Fibroblast of peridontal ligament (primary cell): ENCODE measurements around the gene TSPAN32.

Experiments
- DNase-seq: peaks from one replicate; pipeline ENCODE4 v3.0.0-alpha.2; 2010; ENCODE audit errors: extremely low read depth

The TSPAN32 gene

DNA sequence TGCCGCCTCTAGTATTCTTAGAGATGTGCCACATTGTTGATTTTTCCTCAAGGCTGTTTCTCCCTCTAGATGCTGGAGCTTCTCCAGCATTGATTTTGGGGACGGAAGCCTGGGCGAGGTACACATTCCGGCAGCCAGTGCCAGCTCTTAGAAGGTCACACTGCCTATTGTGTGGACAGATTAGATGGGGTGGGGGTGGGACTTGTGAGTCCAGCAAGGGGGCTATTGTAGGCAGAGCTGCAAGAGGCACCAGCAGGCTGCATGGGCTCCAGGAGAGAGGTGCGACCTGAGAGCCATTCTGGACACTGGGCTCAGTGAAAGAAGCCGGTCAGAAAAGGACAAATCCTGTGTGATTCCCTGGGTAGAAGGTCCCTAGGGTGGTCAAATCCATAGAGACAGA, 12.5 kb upstream of the TSPAN32 start:
- no peak for DNase-seq

DNA sequence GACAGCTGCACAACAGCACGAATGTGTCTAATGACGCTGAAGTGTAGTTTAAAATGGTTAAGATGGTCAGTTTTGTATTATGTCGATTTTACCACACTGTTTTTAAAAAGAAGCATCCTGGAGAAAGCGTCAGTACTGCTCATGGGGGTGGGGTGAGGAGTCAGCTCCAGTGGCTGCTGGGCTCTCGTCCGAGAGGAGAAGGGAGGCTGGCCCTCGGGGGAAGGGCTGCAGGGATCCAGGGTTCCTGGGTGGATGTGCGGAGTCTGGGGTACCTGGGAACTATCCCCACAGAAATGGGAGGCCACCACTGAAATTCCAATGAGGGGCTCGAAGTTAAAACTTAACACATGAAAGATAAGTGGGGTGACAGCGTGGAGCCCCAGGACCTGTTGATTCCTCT, 12.0 kb upstream of the TSPAN32 start:
- DNase-seq: no peak

DNA sequence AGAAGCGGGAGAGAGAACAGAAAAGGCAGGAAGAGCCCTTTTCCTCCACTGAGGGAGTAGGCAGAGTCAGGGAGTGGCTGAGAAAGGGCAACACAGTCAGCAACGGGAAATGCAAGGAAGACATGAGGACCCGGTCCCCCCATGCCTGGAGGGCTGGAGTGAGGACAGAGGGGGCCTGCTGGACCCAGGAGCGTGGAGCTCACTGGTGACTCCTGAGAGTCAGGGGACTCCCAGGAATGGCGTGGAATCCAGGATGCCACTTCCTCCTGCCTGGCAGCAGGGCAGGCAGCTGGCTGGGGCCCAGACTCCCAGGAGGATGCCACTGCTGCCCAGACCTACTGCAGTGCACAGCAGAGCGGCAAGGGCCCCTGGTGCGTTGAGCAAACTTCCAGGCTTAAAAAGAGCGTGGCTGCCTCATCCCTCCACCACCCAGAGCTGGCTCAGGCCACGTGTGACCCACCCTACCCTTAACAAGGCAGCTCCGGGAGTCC, 11.4 kb upstream of the TSPAN32 start:
- DNase-seq: no peak

DNA sequence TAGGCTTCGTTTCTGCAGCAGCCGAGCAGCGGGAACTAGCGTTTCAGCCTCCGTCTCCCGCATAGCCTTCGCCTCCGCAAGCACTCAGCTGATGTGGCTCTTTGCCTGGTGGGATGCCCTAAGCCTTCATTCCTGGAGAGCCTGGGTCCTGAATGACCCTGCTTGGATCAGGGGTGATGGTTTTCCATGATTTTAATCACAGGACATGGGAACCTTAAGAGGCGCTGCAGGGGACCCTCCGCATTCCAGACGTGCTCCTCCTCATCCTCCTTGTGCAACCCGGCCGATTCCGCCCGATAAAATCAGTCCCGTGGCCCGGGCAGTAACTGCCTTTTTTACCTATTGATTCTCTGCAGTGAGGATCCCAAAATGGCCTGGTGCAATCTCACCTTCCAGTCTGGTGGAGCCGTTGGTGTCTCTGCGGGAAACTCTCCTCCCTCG, 8.3 kb upstream of the TSPAN32 start:
- no peak for DNase-seq

DNA sequence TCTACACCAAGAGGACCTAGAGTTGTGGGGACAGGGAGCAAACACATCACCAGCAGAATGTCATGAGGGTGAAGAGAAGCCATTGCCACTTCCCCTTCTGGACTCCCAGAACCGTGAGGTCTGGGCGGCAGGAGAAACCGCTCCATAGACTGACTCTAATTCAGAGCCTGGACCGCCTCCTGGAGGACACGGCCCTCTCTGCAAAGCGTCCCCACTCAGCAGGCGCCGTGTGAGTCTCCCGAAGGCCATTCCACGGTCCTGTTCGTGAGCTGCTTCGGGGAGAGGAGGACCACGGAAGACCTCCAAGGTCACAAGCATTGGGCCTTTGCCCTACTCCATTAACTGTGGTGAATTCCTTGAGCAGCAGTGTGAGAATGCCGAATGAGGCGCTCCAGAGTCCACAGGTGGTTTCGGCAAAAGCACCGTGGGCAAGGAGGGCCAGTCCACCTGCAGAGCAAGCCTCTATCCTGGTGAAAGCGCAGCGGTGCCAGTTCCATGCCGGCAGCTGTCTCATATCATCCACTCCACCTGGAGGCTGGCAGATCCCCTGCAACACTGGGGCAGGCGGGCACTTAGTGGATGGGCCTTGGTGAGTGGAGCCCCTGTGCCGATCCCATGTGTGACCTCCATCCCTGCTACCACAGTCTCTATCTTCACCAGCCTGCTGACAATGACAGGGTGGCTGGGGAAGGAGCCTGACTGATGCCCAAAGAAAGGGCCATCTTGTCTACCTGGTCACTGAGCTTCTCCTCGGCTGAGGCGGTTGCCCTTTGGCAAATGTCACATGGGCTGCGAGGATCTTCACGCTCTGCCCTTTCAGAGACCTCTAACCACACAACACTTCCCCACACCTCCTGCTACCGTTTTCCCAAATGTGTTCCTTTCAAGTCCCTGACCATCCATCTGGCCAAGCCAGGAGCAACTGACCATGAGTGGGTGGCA, 7.6 kb upstream of the TSPAN32 start:
- no peak for DNase-seq

DNA sequence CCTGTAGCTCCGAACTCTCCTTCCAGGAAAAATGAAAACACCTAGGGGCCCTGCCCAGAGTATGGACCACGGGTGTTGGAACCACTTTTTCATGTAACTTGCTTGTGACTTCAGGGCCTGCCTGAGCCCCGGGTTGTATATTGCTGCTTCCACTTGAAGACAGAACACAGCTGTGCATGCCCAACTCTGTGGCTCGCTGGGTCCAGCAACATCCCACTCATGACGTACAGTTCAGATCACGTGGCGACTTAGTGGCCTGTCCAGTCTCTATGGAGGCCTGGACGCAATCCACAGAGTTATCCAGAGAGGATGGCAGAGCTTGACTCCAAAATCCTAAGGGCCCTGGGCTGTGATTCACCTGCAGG, 6.9 kb upstream of the TSPAN32 start:
- DNase-seq: no peak

DNA sequence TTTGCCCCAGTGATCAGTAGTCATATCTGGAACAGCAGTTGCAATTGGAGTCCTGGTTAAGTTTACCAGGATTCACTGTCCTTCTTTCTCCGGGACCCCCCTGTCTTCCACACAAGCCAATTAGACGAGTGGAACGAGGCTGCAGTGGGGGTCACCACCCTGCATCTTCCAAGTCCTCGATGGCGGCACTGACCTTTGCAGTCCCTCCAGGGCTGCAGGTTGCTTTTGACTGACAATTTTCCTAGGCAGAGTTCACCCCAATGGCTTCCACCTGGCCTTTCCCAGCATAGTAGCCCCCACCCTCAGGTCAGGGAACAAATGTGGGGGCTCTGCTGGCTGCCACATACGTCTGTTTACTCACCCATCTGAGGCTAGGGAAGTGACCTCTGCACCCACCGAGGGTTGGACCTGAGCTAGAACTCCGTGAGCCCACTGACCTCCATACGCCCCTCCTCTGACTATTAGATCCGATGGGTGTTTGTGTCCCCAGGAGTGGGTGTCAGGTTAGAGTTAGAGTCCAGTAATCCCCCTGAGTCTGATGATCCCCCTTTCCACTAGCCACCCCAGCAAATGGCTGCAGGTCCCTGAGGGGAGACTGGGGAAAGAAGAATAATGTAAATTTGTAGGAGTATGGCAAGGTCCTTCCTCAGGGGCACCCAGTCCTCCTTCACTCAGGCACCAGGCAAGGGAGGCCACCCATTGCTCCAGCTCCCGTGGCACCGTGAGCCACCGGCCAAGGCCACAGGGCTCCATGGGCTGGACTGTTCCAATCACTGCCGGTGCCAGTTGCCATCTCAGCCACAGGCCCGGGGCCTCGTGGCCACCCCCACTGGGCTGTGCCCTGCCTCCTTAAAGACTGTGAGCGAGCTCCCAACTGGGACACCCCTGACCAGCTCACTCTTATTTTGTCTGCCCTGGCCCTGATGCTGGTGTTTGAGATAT, 5.6 kb upstream of the TSPAN32 start:
- DNase-seq: no peak

DNA sequence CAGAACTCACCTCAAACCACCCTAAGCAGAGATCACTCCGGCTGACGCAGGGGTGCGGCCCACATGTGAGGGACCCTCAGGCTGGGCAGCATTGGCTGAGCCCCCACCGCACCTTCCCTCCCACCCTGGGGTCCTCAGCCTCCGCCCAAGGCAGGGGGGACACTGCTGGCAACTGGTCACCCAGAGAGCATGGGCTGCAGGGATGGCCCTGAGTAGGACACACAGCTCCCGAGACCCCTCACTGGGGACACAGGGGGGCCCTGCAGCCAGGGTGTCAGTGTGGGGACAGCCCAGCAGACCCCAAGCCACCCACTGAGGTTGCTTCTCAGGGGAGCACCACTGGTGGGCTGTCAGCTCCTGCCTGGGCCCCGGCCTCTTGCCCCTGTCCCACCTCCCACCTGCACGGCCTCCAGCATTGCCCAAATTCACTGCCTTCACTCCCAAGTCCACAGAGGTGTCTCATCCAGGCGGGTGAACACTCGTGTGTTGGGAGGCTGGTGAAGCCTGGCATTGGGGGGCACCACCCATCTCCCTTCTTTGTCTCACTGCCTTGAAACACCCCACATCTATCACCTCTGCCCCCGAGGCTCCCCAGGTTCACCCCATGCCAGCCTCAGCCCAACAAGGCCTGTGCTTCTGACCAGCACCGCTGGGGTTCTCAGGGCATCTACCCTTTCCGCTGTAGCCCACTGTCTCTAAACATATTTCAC, 4.7 kb upstream of the TSPAN32 start:
- DNase-seq: no peak

DNA sequence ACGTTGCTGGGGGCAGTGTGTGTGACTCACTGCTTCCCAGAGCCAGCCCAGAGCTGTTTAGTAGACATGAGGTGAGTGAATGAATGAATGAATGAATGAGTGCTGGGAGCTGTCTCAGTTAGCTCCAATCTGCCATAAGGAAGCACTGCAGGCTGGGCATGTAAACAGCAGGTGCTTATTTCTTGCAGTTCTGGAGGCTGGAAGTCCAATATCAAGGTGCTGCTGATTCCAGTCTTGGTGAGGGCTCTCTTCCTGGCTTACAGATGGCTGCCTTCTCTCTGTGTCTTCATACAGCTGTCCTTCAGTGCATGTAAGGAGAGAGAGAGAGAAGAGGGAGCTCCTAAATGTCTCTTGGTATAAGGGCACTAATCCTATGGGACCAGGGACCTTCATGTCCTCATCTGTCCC, 4.2 kb upstream of the TSPAN32 start:
- DNase-seq: no peak

DNA sequence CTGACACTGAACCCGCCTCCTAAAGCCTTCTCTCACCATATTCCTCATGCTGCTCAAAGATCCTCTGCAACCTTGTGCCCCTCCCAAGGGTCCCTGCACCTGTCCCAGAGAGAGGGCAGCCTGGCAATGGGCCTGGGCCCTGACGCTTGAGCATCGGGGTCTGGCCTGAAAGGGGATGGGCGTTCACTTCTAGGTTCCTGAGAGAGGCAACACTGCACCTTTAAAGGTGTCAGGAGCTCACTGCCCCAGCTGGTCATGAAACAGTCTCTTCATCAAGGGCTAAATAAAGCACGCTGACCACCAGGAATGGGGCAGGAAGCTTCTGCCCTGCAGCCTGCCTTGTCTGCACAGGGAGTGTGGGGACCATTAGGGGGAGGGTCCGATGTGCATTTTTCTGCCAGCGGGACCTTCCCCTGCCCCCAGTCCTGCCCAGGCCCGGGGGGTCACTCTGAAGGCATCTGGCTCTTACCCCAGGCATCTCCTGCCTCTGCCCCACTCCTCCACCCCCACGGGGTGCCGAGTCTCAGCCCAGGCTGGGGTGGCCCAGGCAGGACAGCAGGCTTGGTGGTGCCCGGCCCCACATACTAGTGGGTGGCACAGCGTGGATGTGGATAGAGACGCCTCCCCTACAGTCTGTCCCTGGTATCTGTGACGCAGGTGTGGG, 3.5 kb upstream of the TSPAN32 start:
- no peak for DNase-seq

DNA sequence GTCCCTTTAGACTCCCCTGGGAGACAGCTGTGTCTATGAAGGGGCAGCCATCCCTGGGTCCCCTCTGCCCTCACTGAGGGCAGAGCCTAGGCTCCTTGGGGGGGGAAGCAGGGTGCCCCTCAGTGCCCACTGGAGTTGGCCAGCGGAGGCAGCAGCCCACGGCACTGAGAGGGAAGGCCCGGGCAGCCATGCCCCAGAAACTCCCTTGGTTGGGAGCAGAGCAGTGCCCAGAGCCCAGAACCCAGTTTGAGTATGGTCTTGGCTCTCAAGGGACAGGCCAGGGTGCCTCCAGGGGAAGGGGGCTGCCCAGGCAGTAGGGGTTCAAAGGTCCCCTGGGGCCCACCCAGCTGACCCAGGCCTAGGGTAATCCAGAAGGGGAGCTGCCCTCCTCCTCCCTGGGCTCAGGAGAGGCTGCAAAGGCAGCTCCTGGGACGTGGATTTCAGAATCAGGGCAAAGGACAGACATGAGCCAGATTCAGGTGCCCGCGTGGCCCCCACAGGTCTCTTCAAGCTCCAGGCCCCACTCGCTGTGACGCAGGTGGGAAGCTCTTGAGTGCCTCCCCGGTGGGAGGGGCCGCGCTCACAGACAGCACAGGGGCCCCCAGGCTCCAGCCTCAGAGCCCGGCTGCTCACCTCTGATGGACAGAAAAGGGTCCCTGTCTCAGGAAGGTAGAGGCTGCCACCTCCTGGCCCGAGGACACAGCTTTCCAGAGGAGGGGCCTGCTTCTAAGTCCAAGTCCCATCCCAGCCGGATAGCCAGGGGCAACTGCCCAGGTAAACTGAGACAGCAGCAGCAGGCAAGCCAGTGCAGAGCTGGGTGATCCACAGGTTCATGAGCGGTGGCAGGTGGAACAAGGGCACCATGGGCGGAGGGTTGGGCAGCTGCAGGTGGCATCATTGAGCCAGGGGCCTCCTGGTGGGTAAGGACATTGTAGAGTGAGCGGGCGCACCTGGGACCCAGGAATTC, 2.7 kb upstream of the TSPAN32 start:
- no peak for DNase-seq

DNA sequence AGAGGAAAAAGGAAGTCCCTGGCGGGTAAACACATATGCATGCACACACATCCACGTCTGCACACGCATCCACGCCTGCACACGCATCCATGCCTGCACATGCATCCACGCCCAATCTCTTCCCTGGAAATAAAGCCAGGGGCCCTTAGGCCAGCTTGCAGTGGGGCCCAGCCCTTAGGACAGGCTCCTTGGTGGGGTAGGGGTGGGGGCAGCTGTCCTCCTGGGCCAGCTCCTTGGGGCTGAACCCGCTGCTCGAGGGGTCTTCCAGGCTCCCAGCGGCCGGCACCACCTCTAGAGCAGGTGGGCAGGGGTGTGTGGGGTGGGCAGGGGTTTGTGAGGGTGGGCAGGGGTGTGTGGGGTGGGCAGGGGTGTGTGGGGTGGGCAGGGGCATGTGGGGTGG, 2.0 kb upstream of the TSPAN32 start:
- no peak for DNase-seq

DNA sequence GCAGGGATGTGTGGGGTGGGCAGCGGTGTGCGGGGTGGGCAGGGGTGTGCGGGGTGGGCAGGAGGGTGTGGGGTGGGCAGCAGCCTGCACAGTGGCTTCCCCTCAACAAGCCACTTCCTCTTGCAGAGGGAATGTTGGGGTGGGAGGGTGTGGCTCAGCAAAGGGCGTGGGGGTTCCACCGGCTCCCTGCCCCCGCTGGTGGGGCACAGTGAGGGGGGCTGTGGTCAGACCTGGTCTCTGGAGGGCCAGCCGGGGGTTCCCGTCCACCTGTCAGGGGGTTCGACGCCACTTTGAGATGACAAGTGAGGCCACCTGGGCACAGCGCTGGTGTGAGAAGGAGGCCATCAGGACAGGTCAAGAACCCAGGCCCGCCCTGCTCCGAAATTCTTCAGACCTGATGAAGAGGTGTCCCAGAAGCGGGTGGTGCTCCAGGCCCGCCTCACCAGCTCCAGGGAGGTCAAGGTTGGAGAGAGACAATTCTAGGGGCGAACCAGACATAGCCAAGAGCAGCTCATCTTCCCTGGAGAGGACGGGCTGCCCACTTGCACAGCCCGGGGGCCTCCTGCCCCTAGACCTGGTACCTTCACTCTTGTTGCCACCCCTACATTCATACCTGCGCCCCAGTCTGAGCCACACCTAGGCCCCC, 1.4 kb upstream of the TSPAN32 start:
- DNase-seq: no peak

DNA sequence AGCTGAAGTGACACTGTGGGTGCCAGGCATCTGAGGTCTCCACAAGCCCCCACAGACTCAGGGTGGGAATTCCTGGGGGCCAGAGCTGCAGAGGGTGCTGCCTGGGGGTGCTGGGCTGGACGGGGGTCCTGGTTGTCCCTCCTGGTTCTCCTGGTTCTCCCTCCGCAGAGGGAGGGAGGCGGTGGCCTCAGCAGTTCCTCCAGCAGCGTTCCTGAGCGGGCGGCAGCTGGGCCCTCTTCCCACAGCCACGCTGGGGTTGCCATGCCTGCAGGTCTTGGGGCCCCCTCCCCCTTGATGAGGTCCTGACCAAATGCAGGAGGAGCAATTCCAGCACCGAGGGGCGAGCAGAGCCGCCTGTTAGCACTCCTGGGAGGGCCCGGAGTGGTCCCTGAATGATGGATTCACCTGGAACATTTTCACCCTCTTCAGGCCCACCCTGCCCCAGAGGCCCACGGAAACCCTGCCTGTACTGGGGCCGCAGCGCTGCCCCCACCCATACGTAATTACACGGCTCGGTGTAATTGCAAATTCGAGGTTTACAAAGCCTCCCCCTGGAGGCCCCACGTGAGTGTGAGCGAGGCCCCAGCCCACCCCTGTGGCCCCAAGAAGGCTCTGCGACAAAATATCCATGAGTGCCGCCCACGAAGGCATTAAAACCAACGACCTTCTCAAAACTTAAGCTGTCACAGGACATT, 730 bp upstream of the TSPAN32 start:
- DNase-seq: no peak

DNA sequence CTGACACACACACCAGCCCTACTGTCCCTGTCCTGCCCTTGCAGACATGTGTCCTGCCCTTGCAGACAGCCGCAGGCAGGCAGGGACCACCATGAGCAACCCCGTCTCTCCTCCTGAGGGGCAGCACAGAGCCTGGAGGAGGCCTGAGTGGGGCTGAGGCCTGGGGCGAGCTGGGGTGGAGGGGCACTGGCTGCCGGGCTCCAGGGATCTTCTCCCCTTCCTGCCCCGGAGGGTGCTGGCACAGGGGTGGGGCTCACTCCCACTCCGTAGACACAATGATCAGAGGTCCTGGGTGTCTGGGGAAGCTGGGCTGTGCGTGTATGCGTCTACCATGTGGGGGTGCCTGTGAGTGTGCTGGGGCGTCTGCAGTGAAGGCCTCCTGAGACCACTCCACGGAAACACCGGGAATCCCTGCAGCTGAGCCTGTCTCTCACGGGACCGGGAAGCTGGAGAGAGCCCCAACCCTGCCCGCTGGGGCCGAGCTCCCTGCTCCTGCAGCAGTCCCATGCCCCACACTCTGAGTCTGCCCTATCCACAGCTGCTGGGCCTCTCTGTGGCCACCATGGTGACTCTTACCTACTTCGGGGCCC, 588 bp downstream of the TSPAN32 start:
- no peak for DNase-seq

DNA sequence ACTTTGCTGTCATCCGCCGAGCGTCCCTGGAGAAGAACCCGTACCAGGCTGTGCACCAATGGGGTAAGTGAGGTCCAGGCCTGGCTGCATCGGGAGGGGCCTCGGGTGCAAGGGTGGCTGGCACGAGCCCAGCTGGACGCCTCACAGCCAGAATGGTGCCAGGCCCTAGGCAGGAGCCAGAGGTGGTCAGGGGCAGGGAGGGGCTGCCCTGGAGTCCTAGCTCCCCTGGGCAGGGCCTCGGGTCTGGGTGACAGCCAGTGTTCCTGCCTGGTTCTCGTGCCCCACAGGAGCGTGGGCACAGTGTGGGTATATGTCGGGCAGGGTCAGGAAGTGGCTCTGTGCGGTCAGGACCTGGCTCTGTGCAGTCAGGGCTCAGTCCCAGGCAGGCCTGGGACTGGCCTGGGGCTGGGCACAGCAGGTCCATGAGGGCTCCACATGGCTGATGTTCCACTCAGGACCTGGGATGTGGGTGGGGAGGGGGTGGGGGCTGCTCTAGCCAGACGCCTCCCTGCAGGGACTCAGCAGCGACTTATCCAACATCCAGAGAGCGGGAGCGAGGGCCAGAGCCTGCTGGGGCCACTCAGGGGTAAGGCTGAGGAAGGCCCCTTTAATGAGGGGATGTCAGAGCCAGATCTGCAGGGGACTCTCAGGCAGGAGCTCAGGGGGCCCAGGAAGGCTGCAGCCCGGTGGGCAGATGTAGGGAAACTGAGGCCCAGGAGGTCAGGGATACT, 1.2 kb downstream of the TSPAN32 start:
- DNase-seq: no peak

DNA sequence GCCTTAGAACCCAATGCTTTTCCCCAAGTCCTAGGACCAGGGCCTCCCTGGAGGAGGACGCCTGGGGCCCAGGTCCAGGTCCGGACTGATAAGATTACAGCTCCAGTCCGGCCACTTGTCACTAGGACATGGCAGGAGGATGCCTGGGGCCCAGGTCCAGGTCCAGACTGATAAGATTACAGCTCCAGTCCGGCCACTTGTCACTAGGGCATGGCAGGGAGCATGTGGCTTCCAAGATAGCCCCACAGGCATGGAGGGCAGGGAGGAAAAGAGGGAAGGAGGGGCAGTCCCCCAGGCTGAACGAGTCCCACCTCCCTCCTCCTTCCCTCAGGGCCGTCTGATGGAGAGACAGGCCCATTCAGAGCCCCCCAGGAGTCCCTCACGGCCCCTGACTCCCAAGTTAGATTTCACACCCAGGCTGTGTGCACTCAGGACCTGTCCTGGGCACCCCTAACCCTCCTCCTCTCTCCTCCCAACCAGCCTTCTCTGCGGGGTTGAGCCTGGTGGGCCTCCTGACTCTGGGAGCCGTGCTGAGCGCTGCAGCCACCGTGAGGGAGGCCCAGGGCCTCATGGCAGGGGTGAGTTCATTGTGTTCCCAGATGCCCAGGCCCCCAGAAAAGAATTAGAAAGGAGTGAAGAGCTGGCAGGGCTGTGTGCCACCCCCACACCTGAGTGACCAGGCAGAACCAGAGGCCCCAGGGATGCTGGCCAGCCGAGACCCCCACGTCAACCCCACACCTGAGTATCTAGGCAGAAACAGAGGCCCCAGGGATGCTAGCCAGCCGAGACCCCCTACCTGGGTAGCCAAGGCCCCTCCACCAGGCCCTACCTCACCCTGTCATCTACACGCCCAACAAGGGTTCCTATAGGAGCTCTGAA, 2.1 kb downstream of the TSPAN32 start:
- DNase-seq: no peak
